ENCODE results near the gene RXFP2. TPM values are rescaled to one million over a fixed set of nuclear protein-coding genes. Genes with fewer than 3 reads are reported as not detected.

The RXFP2 gene
- polyA plus RNA-seq, 1 of the 3 experiments (the other 2 are of a cell fraction) = not detected

DNA sequence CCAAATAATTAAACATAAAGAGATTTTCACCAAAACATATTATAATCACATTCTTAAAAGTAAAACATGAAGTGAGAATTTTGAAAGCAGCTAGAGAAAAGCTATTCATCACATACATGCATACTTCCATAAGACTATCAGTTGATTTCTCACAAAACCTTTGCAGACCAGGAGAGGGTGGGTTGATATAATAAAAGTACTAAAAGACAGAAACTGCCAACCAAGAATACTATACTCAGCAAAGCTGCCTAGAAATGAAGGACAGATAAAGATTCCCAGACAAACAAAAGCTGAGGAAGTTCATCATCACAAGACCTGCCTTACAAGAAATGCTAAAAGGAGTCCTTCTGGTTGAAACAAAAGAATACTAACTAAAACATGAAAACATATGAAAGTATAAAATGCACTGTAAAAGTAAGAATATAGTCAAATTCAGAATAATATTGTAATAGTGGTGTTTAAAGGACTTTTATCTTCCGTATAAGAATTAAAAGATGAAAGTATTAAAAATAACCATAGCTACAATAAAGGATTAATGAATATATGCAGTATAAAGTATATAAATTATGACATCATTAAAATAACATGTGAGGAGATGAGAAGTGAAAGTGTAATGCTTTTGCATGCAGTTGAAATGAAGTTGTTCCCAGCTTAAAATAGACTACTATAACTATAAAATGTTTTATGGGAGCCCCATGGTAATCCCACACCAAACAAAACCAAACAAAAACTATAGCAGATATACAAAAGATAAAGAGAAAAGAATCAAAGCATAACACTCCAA, 76.2 kb downstream of the RXFP2 start:
- CTCF ChIA-PET = interaction anchor here (1.0 kb wide), 1 partner anchor 18 kb away, joined by 3 read pairs; no protein-coding TSS in a partner anchor
- TF ChIP-seq MXI1 (IDR thresholded peaks at IDR 0.05; ENCODE audit: low read depth, low read length) (no peak), GATA2 (CRISPR knock-in tag; IDR thresholded peaks at IDR 0.05) (no peak), SMC3 (IDR thresholded peaks at IDR 0.05; ENCODE audit: low read depth, low read length) (no peak), EZH2phosphoT487 (IDR thresholded peaks at IDR 0.05; ENCODE audit: borderline replicate concordance, low read depth) (no peak), RXRA (IDR thresholded peaks at IDR 0.05; ENCODE audit: borderline replicate concordance, low read depth) (no peak), FOXJ3 (CRISPR knock-in tag; IDR thresholded peaks at IDR 0.05) (no peak), EP300 (IDR thresholded peaks at IDR 0.05; ENCODE audit: borderline replicate concordance in 1 of 2, low read depth in 1 of 2, low read length in 1 of 2) (no peak), RCOR1 (IDR thresholded peaks at IDR 0.05; ENCODE audit: low read length) (no peak), POLR2AphosphoS5 (IDR thresholded peaks at IDR 0.05; ENCODE audit: low read depth, low read length) (no peak), ELF1 (IDR thresholded peaks at IDR 0.05) (no peak), MEF2A (IDR thresholded peaks at IDR 0.05; ENCODE audit: borderline replicate concordance, low read depth) (no peak), FOXM1 (IDR thresholded peaks at IDR 0.05; ENCODE audit: low read depth) (no peak), TEAD4 (IDR thresholded peaks at IDR 0.05; ENCODE audit: borderline replicate concordance, insufficient read depth) (no peak), SIN3A (IDR thresholded peaks at IDR 0.05; ENCODE audit: borderline replicate concordance, low read depth, low read length) (no peak)
- TF ChIP-seq, protein P1, sequence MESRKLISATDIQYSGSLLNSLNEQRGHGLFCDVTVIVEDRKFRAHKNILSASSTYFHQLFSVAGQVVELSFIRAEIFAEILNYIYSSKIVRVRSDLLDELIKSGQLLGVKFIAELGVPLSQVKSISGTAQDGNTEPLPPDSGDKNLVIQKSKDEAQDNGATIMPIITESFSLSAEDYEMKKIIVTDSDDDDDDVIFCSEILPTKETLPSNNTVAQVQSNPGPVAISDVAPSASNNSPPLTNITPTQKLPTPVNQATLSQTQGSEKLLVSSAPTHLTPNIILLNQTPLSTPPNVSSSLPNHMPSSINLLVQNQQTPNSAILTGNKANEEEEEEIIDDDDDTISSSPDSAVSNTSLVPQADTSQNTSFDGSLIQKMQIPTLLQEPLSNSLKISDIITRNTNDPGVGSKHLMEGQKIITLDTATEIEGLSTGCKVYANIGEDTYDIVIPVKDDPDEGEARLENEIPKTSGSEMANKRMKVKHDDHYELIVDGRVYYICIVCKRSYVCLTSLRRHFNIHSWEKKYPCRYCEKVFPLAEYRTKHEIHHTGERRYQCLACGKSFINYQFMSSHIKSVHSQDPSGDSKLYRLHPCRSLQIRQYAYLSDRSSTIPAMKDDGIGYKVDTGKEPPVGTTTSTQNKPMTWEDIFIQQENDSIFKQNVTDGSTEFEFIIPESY (IDR thresholded peaks at IDR 0.05; ENCODE audit: borderline replicate concordance, low read depth) = no peak
- TF ChIP-seq, protein P2, sequence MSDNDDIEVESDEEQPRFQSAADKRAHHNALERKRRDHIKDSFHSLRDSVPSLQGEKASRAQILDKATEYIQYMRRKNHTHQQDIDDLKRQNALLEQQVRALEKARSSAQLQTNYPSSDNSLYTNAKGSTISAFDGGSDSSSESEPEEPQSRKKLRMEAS (IDR thresholded peaks at IDR 0.05; ENCODE audit: low read depth) = no peak
- TF ChIP-seq, protein P3, sequence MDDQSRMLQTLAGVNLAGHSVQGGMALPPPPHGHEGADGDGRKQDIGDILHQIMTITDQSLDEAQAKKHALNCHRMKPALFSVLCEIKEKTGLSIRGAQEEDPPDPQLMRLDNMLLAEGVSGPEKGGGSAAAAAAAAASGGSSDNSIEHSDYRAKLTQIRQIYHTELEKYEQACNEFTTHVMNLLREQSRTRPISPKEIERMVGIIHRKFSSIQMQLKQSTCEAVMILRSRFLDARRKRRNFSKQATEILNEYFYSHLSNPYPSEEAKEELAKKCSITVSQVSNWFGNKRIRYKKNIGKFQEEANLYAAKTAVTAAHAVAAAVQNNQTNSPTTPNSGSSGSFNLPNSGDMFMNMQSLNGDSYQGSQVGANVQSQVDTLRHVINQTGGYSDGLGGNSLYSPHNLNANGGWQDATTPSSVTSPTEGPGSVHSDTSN (IDR thresholded peaks at IDR 0.05) = no peak
- TF ChIP-seq, protein P4, sequence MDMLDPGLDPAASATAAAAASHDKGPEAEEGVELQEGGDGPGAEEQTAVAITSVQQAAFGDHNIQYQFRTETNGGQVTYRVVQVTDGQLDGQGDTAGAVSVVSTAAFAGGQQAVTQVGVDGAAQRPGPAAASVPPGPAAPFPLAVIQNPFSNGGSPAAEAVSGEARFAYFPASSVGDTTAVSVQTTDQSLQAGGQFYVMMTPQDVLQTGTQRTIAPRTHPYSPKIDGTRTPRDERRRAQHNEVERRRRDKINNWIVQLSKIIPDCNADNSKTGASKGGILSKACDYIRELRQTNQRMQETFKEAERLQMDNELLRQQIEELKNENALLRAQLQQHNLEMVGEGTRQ (IDR thresholded peaks at IDR 0.05; ENCODE audit: borderline replicate concordance, low read depth, low read length) = no peak
- TF ChIP-seq, protein P5, sequence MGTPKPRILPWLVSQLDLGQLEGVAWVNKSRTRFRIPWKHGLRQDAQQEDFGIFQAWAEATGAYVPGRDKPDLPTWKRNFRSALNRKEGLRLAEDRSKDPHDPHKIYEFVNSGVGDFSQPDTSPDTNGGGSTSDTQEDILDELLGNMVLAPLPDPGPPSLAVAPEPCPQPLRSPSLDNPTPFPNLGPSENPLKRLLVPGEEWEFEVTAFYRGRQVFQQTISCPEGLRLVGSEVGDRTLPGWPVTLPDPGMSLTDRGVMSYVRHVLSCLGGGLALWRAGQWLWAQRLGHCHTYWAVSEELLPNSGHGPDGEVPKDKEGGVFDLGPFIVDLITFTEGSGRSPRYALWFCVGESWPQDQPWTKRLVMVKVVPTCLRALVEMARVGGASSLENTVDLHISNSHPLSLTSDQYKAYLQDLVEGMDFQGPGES (IDR thresholded peaks at IDR 0.05; ENCODE audit: low read depth, low read length) = no peak
- Histone ChIP-seq H3K9me2 (no peaks in the 10 kb centered on the region), H3K27me3 (ENCODE audit: insufficient read depth) (no peaks in the 10 kb centered on the region), H3K9ac (no peak overlapping the region), H3F3A (replicated peaks; ENCODE audit: insufficient read depth) (peaks cover 3% of the 10 kb centered on the region), H3K27ac (ENCODE audit: low read depth in 2 of 2, low read length in 1 of 2) (no peak overlapping the region), H3K4me1 (ENCODE audit: control insufficient read depth in 1 of 2, insufficient read depth in 2 of 2, low read depth in 1 of 2, low read length in 1 of 2) (no peaks in the 10 kb centered on the region), H3K36me3 (replicated peaks in 1 of 2; ENCODE audit: control insufficient read depth in 1 of 2, insufficient read depth in 2 of 2, low read length in 1 of 2) (no peaks in the 10 kb centered on the region), H2AFZ (ENCODE audit: low read depth) (no peak overlapping the region), H3K79me2 (ENCODE audit: insufficient read depth) (no peaks in the 10 kb centered on the region), H3K4me3 (ENCODE audit: low read depth in 2 of 2, low read length in 1 of 2) (no peak overlapping the region), H4K20me1 (ENCODE audit: insufficient read depth) (no peaks in the 10 kb centered on the region), H3K4me2 (no peak overlapping the region), H3K9me3 (no peaks in the 10 kb centered on the region)
- no peak for DNase-seq
- POLR2A ChIA-PET = no interaction called here
- 21% methylated on average over 1 of the region's 1 CpG for WGBS (ENCODE audit: low lambda C conversion rate)

Measured in SK-N-SH (cell line).